HepG2 (cell line): ENCODE measurements around the gene TMCC1. TPM values are rescaled to one million over a fixed set of nuclear protein-coding genes. Genes with fewer than 3 reads are reported as not detected.

ENCODE experiments used
- ATAC-seq: fragments of 200-7000 bp; cut with Tn5 transposase; 3 replicates; pipeline ENCODE4 v1.9.1; 2020; ENCODE audit warnings: mild to moderate bottlenecking, moderate library complexity
- BruUV-seq: library from RNA; stranded (reverse); fragments of 400-500 nt; replicated peaks from 2 replicates; lab custom pipeline; 2021; lab: Mats Ljungman, UMichigan
- CTCF ChIA-PET: fragments of 300-600 bp; formaldehyde crosslinking; extraction: SDS; loops from one replicate; lab custom pipeline; 2021; ENCODE audit warnings: low total read pairs, inconsistent platforms, low intra/inter-chr PET ratio; lab: Yijun Ruan, JAX
- POLR2A ChIA-PET: fragments of 350-600 bp; sonication (Branson Sonifier 250); formaldehyde crosslinking; loops from one replicate; lab custom pipeline; 2020; ENCODE audit warnings: antibody characterized with exemption, inconsistent platforms; lab: Yijun Ruan, JAX
- DNase-seq: peaks from one replicate; pipeline ENCODE4 v3.0.0-alpha.2; 2015; ENCODE audit warnings: low spot score
- FAIRE-seq: peaks from 3 replicates; lab custom pipeline; 2011; peaks lifted over from hg19 to GRCh38; lab: Jason Lieb, UNC
- H2AFZ ChIP-seq: one replicate; pipeline ENCODE4 v1.6.1; 2011; ENCODE audit warnings: low read length, inconsistent platforms
- H3K27ac ChIP-seq: fragments of 300-600 bp; 3 replicates; pipeline ENCODE4 v1.8.0; 2011; ENCODE audit warnings: mixed run types, mild to moderate bottlenecking, mixed read lengths, low read length, inconsistent platforms; ENCODE audit not compliant: insufficient read depth; ENCODE audit errors: extremely low read length
- H3K27me3 ChIP-seq, 2 experiments: fragments of 200-600 bp in 1 of 2; 2 replicates in 1 of 2; 3 replicates in 1 of 2; pipeline versions ENCODE4 v1.6.0 to v1.8.0; 2011; ENCODE audit warnings: low read length in 2 of 2, mild to moderate bottlenecking in 2 of 2, moderate library complexity in 2 of 2, inconsistent platforms in 1 of 2; ENCODE audit not compliant: insufficient read depth in 2 of 2, control insufficient read depth in 1 of 2
- H3K36me3 ChIP-seq, 2 experiments: fragments of 200-600 bp in 1 of 2; replicated peaks in 1 of 2; 2 replicates in 1 of 2; 3 replicates in 1 of 2; pipeline versions ENCODE4 v1.5.1 to v1.8.0; 2011; ENCODE audit warnings: low read length in 2 of 2, inconsistent platforms in 1 of 2; ENCODE audit not compliant: insufficient read depth in 2 of 2, control insufficient read depth in 1 of 2
- H3K4me1 ChIP-seq: 2 replicates; pipeline ENCODE4 v1.5.1; 2012; ENCODE audit warnings: low read length, inconsistent platforms; ENCODE audit not compliant: insufficient read depth
- H3K4me2 ChIP-seq: 2 replicates; pipeline ENCODE4 v1.6.0; 2011; ENCODE audit warnings: low read depth, low read length, inconsistent platforms
- H3K4me3 ChIP-seq, 3 experiments: fragments of 200-600 bp in 1 of 3; sonication (generic), shearing (Covaris generic) in 1 of 3; replicated peaks in 1 of 3; 2 replicates each; pipeline ENCODE4 v1.5.1; 2011 to 2016; ENCODE audit warnings: low read length in 3 of 3, inconsistent platforms in 2 of 3, low read depth in 2 of 3, mild to moderate bottlenecking in 2 of 3, control low read depth in 1 of 3, mixed read lengths in 1 of 3; ENCODE audit not compliant: insufficient read depth in 1 of 3
- H3K79me2 ChIP-seq: one replicate; pipeline ENCODE4 v1.6.1; 2011; ENCODE audit warnings: low read length, inconsistent platforms; ENCODE audit not compliant: insufficient read depth
- H3K9ac ChIP-seq: 2 replicates; pipeline ENCODE4 v1.6.0; 2011; ENCODE audit warnings: mild to moderate bottlenecking, low read depth, low read length, inconsistent platforms; ENCODE audit not compliant: insufficient read depth
- H3K9me3 ChIP-seq: 2 replicates; pipeline ENCODE4 v1.5.1; 2012; ENCODE audit warnings: mild to moderate bottlenecking, low read length
- H4K20me1 ChIP-seq: 2 replicates; pipeline ENCODE4 v1.6.0; 2011; ENCODE audit warnings: inconsistent platforms, mild to moderate bottlenecking, low read length, moderate library complexity; ENCODE audit not compliant: insufficient read depth
- ATF7 ChIP-seq, 2 experiments: fragments of 450-650 bp in 1 of 2; sonication (generic) in 1 of 2; formaldehyde crosslinking in 1 of 2; IDR thresholded peaks; 2 replicates each; pipeline versions ENCODE4 v1.4.0 to v1.6.1; 2016 to 2020; ENCODE audit warnings: antibody characterized with exemption in 1 of 2, mild to moderate bottlenecking in 1 of 2, missing genetic modification reagents in 1 of 2
- BCL6 ChIP-seq: IDR thresholded peaks from 2 replicates; pipeline ENCODE4 v1.6.1; 2016; ENCODE audit warnings: missing genetic modification reagents, missing compliant biosample characterization
- EP300 ChIP-seq, 3 experiments: sonication (generic) in 1 of 3; formaldehyde crosslinking in 1 of 3; IDR thresholded peaks; 2 replicates each; pipeline versions ENCODE4 v1.5.1 to v1.6.1; 2011 to 2020; ENCODE audit warnings: low read depth in 2 of 3, low read length in 2 of 3, borderline replicate concordance in 1 of 3, improper control_type of control experiment in 1 of 3, mild to moderate bottlenecking in 1 of 3, missing genetic modification reagents in 1 of 3, moderate library complexity in 1 of 3
- FOSL2 ChIP-seq: sonication (generic); formaldehyde crosslinking; IDR thresholded peaks from 2 replicates; pipeline ENCODE4 v1.4.0; 2020; ENCODE audit warnings: missing genetic modification reagents
- HNF1B ChIP-seq: sonication (generic); formaldehyde crosslinking; IDR thresholded peaks from 2 replicates; pipeline ENCODE4 v1.5.1; 2020; ENCODE audit warnings: mild to moderate bottlenecking, moderate library complexity, missing genetic modification reagents
- PITX1 ChIP-seq: sonication (generic); formaldehyde crosslinking; IDR thresholded peaks from 2 replicates; pipeline ENCODE4 v1.5.1; 2020; ENCODE audit warnings: mild to moderate bottlenecking, missing genetic modification reagents
- SAFB2 ChIP-seq: sonication (generic); formaldehyde crosslinking; IDR thresholded peaks from 2 replicates; pipeline ENCODE4 v1.5.1; 2020; ENCODE audit warnings: missing genetic modification reagents, low read depth, mild to moderate bottlenecking, borderline replicate concordance
- SIN3B ChIP-seq: fragments of 150-350 bp; IDR thresholded peaks from 2 replicates; pipeline ENCODE4 v1.6.1; 2014; ENCODE audit warnings: low read length
- ZBTB42 ChIP-seq: sonication (generic); formaldehyde crosslinking; IDR thresholded peaks from 2 replicates; pipeline ENCODE4 v1.5.0; 2020; ENCODE audit warnings: mild to moderate bottlenecking, missing genetic modification reagents
- ZFAT ChIP-seq: sonication (generic); formaldehyde crosslinking; conservative IDR thresholded peaks from 2 replicates; pipeline ENCODE4 v1.8.1; 2023; ENCODE audit warnings: missing genetic modification reagents, inconsistent platforms
- ZNF576 ChIP-seq: sonication (generic); formaldehyde crosslinking; IDR thresholded peaks from 2 replicates; pipeline ENCODE4 v1.4.0; 2020; ENCODE audit warnings: mild to moderate bottlenecking, missing genetic modification reagents
- ZNF761 ChIP-seq: sonication (generic); formaldehyde crosslinking; conservative IDR thresholded peaks from 2 replicates; pipeline ENCODE4 v1.4.0; 2020; ENCODE audit warnings: mild to moderate bottlenecking, missing genetic modification reagents
- ZNF781 ChIP-seq: sonication (generic); formaldehyde crosslinking; IDR thresholded peaks from 2 replicates; pipeline ENCODE4 v1.5.1; 2020; ENCODE audit warnings: borderline replicate concordance, mild to moderate bottlenecking, missing genetic modification reagents; ENCODE audit errors: not compliant biosample characterization
- ZSCAN20 ChIP-seq: sonication (generic); formaldehyde crosslinking; IDR thresholded peaks from 2 replicates; pipeline ENCODE4 v1.4.0; 2020; ENCODE audit warnings: missing genetic modification reagents, mild to moderate bottlenecking, borderline replicate concordance
- WGBS: methylation state at CpG from one replicate; pipeline ENCODE4 v1.1.6; 2017; ENCODE audit warnings: low lambda C conversion rate; 5-methylcytosine and 5-hydroxymethylcytosine counted together
- in situ Hi-C: cut with HindIII; loops from 2 replicates; pipeline ENCODE4 v1.10.0; 2017; ENCODE audit warnings: low pct_unique_long_range_greater_than_20kb; ENCODE audit not compliant: extremely low pct_ligation_motif_present
- intact Hi-C: fragments of 100-400 bp; cut with micrococcal nuclease; formaldehyde crosslinking; loops from one replicate; pipeline ENCODE4 v1.10.0; 2022; ENCODE audit not compliant: unreplicated experiment
- polyA plus RNA-seq, 8 experiments: library from polyadenylated mRNA; depleted of rRNA in 3 of 8; stranded (reverse) in 7 of 8; unstranded in 1 of 8; fragments of >200 nt; fragmentation: Illumina TruSeq in 4 of 8; extraction: Trizol in 4 of 8; gene quantifications; 2 replicates each; pipeline versions ENCODE4 v1.2.1 to v1.2.3, GENCODE V29; 2011 to 2016; ENCODE audit warnings: low read depth in 4 of 8, missing spikeins in 1 of 8, mixed read lengths in 1 of 8; ENCODE audit not compliant: insufficient read depth in 1 of 8
- total RNA-seq, 5 experiments: library from RNA; depleted of rRNA; stranded (reverse); fragments of >200 nt; fragmentation: Illumina TruSeq; extraction: Trizol; gene quantifications; 2 replicates each; pipeline ENCODE4 v1.2.3, GENCODE V29; 2016; ENCODE audit warnings: low read depth in 1 of 5
- TF ChIP-seq, protein P1 (sequence below): IDR thresholded peaks from 2 replicates; pipeline ENCODE4 v1.6.1; 2016; ENCODE audit warnings: missing genetic modification reagents, missing compliant biosample characterization
- TF ChIP-seq, protein P2 (sequence below): sonication (generic); formaldehyde crosslinking; IDR thresholded peaks from 2 replicates; pipeline ENCODE4 v1.4.0; 2020; ENCODE audit warnings: missing genetic modification reagents

Gene TMCC1
- total and polyA plus RNA-seq, 2 of the 13 experiments (the other 11 are each of a cell fraction or from before 2014, with no cell fraction given): 12.1 to 264 TPM

GRCh38 chr3:129893581-129894070 is at the start of gene TMCC1 (continued):
- 0 out of 2 replicates have a peak, but pooled peaks have one; percentile 10 for TF ChIP-seq ZSCAN20
- TF ChIP-seq ZNF781 (CRISPR knock-in tag): peak; percentile 31
- no peak for TF ChIP-seq SIN3B
- 0 out of 2 replicates have a peak, but pooled peaks have one; percentile 23 for TF ChIP-seq BCL6 (CRISPR knock-in tag)
- 0 out of 2 replicates have a peak, but pooled peaks have one; percentile 13 for TF ChIP-seq HNF1B (CRISPR knock-in tag)
- TF ChIP-seq ZNF576 (CRISPR knock-in tag): no peak
- TF ChIP-seq, protein P1, sequence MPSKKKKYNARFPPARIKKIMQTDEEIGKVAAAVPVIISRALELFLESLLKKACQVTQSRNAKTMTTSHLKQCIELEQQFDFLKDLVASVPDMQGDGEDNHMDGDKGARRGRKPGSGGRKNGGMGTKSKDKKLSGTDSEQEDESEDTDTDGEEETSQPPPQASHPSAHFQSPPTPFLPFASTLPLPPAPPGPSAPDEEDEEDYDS (CRISPR knock-in tag): peak; percentile 54; the same call in 1 of the 2 replicates
- TF ChIP-seq PITX1: 0 out of 2 replicates have a peak, but pooled peaks have one; percentile 17
- no peak for TF ChIP-seq SAFB2
- 0 out of 2 replicates have a peak, but pooled peaks have one; percentile 20 for TF ChIP-seq FOSL2 (CRISPR knock-in tag)

DNA sequence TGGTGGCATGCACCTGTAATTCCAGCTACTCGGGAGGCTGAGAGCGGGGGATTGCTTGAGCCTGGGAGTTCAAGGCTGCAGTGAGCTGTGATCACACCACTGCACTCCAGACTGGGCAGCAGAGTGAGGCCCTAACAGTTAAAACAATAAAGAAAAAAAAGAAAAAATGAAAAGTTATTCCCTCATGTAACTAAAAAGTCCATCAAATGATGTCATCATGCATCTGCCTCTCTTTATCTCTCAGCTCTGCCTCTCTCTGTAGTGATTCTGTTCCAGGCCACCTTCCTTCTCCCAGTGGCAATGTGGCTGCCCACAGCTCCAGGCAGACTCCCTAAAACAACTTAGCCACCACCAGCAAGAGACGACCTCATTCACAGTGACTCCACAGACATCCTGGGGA is 49.5 kb upstream of the TMCC1 start:
- BruUV-seq: no TSS peak
- intact Hi-C loops: no loop called here
- POLR2A ChIA-PET: no interaction called here
- H3K27ac ChIP-seq: no peak overlapping the region
- no peaks in the 10 kb centered on the region for H3K79me2 ChIP-seq
- TF ChIP-seq ZBTB42 (CRISPR knock-in tag) (no peak), EP300 (IDR thresholded peaks at IDR 0.05; ENCODE audit: low read depth in 2 of 2, low read length in 2 of 2) (no peak), EP300 (CRISPR knock-in tag; IDR thresholded peaks at IDR 0.05; ENCODE audit: borderline replicate concordance) (no peak), ZFAT (CRISPR knock-in tag) (no peak), ATF7 (IDR thresholded peaks at IDR 0.05) (peak; percentile 82), ATF7 (CRISPR knock-in tag; IDR thresholded peaks at IDR 0.05) (no peak), ZNF761 (CRISPR knock-in tag) (no peak)
- TF ChIP-seq, protein P2, sequence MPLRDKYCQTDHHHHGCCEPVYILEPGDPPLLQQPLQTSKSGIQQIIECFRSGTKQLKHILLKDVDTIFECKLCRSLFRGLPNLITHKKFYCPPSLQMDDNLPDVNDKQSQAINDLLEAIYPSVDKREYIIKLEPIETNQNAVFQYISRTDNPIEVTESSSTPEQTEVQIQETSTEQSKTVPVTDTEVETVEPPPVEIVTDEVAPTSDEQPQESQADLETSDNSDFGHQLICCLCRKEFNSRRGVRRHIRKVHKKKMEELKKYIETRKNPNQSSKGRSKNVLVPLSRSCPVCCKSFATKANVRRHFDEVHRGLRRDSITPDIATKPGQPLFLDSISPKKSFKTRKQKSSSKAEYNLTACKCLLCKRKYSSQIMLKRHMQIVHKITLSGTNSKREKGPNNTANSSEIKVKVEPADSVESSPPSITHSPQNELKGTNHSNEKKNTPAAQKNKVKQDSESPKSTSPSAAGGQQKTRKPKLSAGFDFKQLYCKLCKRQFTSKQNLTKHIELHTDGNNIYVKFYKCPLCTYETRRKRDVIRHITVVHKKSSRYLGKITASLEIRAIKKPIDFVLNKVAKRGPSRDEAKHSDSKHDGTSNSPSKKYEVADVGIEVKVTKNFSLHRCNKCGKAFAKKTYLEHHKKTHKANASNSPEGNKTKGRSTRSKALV (CRISPR knock-in tag): no peak
- no peak overlapping the region for H2AFZ ChIP-seq
- no peak overlapping the region for H3K4me3 ChIP-seq
- in situ Hi-C loops: loop anchor here (5.0 to 10.0 kb wide), 2 partner anchors 54 to 152 kb away; no protein-coding TSS in a partner anchor
- WGBS: 39% methylated on average over 3 of the region's 3 CpGs
- DNase-seq (no peak), ATAC-seq (no peak), FAIRE-seq (no peak)
- H4K20me1 ChIP-seq: no peaks in the 10 kb centered on the region
- H3K9me3 ChIP-seq: no peaks in the 10 kb centered on the region
- H3K36me3 ChIP-seq: no peaks in the 10 kb centered on the region
- no peak overlapping the region for H3K9ac ChIP-seq
- H3K4me2 ChIP-seq: no peak overlapping the region
- CTCF ChIA-PET: interaction anchor here (1.1 to 3.0 kb wide), 6 partner anchors 32 to 163 kb away, joined by 4 to 18 read pairs (median 6); no protein-coding TSS in a partner anchor
- peaks cover 6% of the 10 kb centered on the region; the same call in 1 of the 2 replicates for H3K4me1 ChIP-seq
- peaks cover 0 to 9% of the 10 kb centered on the region in 2 experiments; a peak in 2 of 5 replicates for H3K27me3 ChIP-seq
